ENCODE measurements around the gene CDCA3.

DNA sequence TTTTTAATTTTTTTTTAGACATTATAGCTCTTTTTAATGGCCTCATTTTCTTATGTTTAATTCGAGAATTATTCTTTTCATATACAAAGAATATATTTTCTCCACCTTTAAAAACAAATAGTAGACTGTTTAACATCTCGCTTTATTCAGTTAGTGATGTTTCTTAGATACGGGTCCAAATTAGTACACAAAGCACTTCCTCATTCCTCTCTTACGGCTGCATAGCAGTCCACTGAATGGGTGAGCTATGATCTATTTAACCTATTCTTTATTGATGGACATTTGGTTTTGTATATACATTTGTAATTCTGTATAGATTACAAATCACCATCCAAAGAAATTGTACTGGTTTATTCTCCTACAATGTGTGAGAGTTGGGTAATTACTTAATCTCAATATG, 37.7 kb downstream of the CDCA3 start:
- TF ChIP-seq, protein P1, sequence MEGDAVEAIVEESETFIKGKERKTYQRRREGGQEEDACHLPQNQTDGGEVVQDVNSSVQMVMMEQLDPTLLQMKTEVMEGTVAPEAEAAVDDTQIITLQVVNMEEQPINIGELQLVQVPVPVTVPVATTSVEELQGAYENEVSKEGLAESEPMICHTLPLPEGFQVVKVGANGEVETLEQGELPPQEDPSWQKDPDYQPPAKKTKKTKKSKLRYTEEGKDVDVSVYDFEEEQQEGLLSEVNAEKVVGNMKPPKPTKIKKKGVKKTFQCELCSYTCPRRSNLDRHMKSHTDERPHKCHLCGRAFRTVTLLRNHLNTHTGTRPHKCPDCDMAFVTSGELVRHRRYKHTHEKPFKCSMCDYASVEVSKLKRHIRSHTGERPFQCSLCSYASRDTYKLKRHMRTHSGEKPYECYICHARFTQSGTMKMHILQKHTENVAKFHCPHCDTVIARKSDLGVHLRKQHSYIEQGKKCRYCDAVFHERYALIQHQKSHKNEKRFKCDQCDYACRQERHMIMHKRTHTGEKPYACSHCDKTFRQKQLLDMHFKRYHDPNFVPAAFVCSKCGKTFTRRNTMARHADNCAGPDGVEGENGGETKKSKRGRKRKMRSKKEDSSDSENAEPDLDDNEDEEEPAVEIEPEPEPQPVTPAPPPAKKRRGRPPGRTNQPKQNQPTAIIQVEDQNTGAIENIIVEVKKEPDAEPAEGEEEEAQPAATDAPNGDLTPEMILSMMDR (conservative IDR thresholded peaks at IDR 0.05; ENCODE audit: low read depth, low read length) = no peak
- TF ChIP-seq POLR2A (IDR thresholded peaks at IDR 0.05; ENCODE audit: low read depth, low read length) = no peak
- TF ChIP-seq SMC3 (IDR thresholded peaks at IDR 0.05; ENCODE audit: low read depth, low read length) = no peak
- no peak for TF ChIP-seq MAFK (IDR thresholded peaks at IDR 0.05; ENCODE audit: low read depth, low read length)
